Ascending aorta (tissue), 2 donors: ENCODE results near the gene MUSTN1. TPM values are rescaled to one million over a fixed set of nuclear protein-coding genes. Genes with fewer than 3 reads are reported as not detected.

ENCODE experiments used
- DNase-seq, 2 donors: peaks; one replicate each; pipeline ENCODE4 v3.0.0-alpha.2; 2019; ENCODE audit warnings: low spot score in 2 of 2
- H3K27ac ChIP-seq, 2 donors: fragments of 200-600 bp; sonication (generic); one replicate each; pipeline ENCODE4 v1.5.1; 2016 to 2017; ENCODE audit warnings: mild to moderate bottlenecking in 1 of 2
- H3K27me3 ChIP-seq: fragments of 200-600 bp; sonication (generic); one replicate; pipeline ENCODE4 v1.5.1; 2017
- H3K36me3 ChIP-seq, 2 donors: fragments of 200-600 bp; sonication (generic); one replicate each; pipeline ENCODE4 v1.5.1; 2016
- H3K4me1 ChIP-seq, 2 donors: fragments of 200-600 bp; sonication (generic); one replicate each; pipeline ENCODE4 v1.5.1; 2016 to 2017; ENCODE audit warnings: mild to moderate bottlenecking in 1 of 2
- H3K4me3 ChIP-seq, 2 donors: fragments of 200-600 bp; sonication (generic); one replicate each; pipeline ENCODE4 v1.5.1; 2016 to 2017; ENCODE audit warnings: mild to moderate bottlenecking in 1 of 2
- H3K9me3 ChIP-seq, 2 donors: fragments of 200-600 bp; sonication (generic); one replicate each; pipeline ENCODE4 v1.5.1; 2016
- intact Hi-C: fragments of 100-400 bp; cut with DNase I; formaldehyde crosslinking; loops from one replicate; pipeline ENCODE4 v1.15.1; 2023
- total RNA-seq: library from RNA; depleted of rRNA; stranded (reverse); fragments of >200 nt; gene quantifications from one replicate; pipeline ENCODE4 v1.1.0, GENCODE V29; 2016
- TF ChIP-seq, protein P1 (sequence below), 3 experiments: fragments of 200-600 bp in 2 of 3; fragments of 450-650 bp in 1 of 3; sonication (generic) in 2 of 3; IDR thresholded peaks; one replicate each; pipeline ENCODE4 v1.5.1; 2016 to 2019; ENCODE audit warnings: antibody characterized with exemption in 3 of 3, mild to moderate bottlenecking in 1 of 3, moderate library complexity in 1 of 3

Gene MUSTN1
- total RNA-seq, 1 donor from 2014 or later: 132 TPM

DNA sequence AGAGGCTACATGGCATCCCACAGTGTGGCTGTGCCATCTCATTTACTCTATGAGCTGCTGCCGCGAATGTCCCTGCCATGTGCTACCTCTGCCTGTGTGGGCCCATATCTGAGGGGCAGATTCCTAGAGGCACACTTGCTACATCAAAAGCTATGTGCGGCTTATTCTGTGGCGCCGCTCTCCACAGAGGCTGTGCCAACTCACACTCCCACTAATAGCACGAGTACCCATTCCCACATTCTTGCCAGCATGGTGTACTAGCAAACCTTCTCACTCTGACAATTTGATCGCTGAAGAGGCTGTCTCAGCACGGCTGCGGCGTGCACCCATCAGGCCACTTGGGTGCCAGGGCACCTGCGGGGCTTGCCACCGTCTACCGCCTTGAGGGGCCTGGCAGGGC is 31.2 kb upstream of the MUSTN1 start:
- H3K4me3 ChIP-seq: no peak overlapping the region
- no peaks in the 10 kb centered on the region for H3K27me3 ChIP-seq
- intact Hi-C loops: no loop called here
- no peaks in the 10 kb centered on the region for H3K36me3 ChIP-seq
- H3K4me1 ChIP-seq: no peaks in the 10 kb centered on the region
- H3K27ac ChIP-seq: no peak overlapping the region
- TF ChIP-seq, protein P1, sequence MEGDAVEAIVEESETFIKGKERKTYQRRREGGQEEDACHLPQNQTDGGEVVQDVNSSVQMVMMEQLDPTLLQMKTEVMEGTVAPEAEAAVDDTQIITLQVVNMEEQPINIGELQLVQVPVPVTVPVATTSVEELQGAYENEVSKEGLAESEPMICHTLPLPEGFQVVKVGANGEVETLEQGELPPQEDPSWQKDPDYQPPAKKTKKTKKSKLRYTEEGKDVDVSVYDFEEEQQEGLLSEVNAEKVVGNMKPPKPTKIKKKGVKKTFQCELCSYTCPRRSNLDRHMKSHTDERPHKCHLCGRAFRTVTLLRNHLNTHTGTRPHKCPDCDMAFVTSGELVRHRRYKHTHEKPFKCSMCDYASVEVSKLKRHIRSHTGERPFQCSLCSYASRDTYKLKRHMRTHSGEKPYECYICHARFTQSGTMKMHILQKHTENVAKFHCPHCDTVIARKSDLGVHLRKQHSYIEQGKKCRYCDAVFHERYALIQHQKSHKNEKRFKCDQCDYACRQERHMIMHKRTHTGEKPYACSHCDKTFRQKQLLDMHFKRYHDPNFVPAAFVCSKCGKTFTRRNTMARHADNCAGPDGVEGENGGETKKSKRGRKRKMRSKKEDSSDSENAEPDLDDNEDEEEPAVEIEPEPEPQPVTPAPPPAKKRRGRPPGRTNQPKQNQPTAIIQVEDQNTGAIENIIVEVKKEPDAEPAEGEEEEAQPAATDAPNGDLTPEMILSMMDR (IDR thresholded peaks at IDR 0.05): no peak
- no peaks in the 10 kb centered on the region for H3K9me3 ChIP-seq
- DNase-seq: no peak

DNA sequence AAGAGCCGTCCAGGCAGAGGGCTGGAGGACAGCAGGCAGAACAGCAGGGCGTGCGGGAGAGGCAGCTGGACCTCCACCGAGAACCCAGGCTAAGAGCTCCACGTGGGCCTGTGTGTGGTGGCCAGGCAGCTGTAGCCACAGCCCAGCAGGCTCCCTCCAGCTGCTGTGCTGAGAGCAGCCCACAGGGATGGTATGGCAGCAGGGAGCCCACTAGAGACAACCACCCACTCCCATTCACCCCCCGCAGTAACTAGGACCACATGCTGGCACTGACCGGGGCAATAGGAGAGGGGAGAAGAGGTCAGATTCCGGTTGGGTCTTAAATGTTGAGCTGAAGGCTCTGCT is 25.6 kb upstream of the MUSTN1 start:
- Histone ChIP-seq H3K4me1 (no peaks in the 10 kb centered on the region), H3K27me3 (no peaks in the 10 kb centered on the region), H3K4me3 (no peak overlapping the region), H3K27ac (no peak overlapping the region), H3K36me3 (peaks cover 0 to 3% of the 10 kb centered on the region in 2 donors), H3K9me3 (no peaks in the 10 kb centered on the region)
- no peak for DNase-seq
- intact Hi-C loops: no loop called here
- TF ChIP-seq, protein P1 (IDR thresholded peaks at IDR 0.05): no peak

DNA sequence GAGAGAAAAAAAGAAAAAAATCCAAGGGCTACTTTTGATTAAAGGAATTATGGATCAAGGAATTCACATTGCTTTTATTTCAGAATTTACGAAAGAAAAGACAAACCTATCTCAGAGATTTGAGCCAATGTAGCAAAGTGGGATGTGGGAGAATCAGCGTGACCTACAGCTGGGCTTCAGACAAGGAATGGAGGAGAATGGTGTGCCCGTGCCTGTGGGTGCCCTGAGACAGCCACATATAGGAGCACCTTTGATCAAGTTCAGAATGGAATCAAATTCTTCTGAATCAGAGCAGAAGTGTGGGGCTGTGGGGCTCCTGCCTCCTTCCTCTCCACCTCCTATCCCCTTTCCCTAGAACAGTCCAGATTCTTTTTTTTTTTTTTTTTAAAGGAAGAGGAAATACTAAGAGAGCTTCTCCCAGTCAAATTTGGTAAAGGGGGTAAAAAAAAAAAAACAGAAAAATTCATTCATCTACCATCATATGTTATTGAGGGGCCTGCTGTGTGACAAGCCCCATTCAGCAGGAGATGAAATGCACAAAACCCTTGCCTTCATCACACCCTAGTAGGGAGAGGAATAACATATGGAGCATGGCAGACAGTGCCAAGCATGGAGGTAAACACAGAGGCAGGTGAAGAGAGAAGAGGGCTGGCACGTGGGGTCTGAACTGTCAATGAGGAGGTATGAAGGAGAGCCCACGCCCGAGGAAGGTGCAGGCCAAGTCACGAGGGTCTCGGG is 25.0 kb upstream of the MUSTN1 start:
- H3K9me3 ChIP-seq: no peaks in the 10 kb centered on the region
- H3K36me3 ChIP-seq: peaks cover 2 to 3% of the 10 kb centered on the region in 2 donors
- TF ChIP-seq, protein P1 (IDR thresholded peaks at IDR 0.05): no peak
- H3K4me3 ChIP-seq: no peak overlapping the region
- H3K27me3 ChIP-seq: no peaks in the 10 kb centered on the region
- no peak for DNase-seq
- no peaks in the 10 kb centered on the region for H3K4me1 ChIP-seq
- H3K27ac ChIP-seq: no peak overlapping the region
- intact Hi-C loops: no loop called here

DNA sequence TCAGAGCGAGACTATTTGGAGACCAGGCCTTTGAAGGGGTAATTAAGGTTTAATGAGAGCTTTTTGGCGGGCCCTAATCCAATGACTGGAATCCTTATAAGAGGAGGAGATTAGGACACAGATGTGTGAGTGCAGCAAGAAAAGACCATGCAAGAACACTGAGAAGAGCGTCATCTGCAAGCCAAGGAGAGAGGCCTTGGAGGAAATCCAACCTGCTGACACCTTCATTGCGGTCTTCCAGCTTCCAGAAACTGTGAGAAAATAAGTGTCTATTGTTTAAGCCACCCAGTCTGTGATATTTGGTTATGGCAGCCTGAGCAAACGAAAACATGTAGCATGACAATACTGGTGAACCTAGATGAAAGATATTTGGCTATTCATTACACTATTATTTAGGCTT is 23.0 kb upstream of the MUSTN1 start:
- no peak for DNase-seq
- Histone ChIP-seq H3K9me3 (no peaks in the 10 kb centered on the region), H3K27ac (no peak overlapping the region), H3K36me3 (peaks cover 6 to 12% of the 10 kb centered on the region in 2 donors), H3K4me1 (no peaks in the 10 kb centered on the region), H3K27me3 (no peaks in the 10 kb centered on the region), H3K4me3 (no peak overlapping the region)
- TF ChIP-seq, protein P1 (IDR thresholded peaks at IDR 0.05): no peak
- intact Hi-C loops: no loop called here

DNA sequence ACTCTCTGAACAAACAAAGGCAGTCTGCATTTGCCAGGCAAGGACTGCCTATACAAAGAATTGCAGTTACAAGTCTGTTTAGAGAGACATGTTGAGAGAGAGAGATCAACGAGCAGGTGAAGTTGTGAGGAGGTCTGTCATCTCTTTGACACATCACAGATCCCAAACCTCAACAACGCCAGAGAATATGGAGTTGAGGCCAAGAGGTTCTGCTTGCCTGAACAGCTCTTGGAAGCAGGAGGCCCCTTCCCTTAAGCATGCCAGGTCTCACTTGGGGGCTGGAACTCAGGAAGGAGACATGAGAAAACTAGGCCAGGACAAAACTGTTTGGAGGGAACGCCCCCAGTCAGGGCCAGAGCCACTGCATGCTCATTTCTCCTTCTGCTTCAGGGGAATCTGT is 22.3 kb upstream of the MUSTN1 start:
- intact Hi-C loops: no loop called here
- Histone ChIP-seq H3K27ac (no peak overlapping the region), H3K4me3 (no peak overlapping the region), H3K36me3 (peaks cover 8 to 19% of the 10 kb centered on the region in 2 donors), H3K27me3 (no peaks in the 10 kb centered on the region), H3K4me1 (no peaks in the 10 kb centered on the region), H3K9me3 (no peaks in the 10 kb centered on the region)
- DNase-seq: no peak
- TF ChIP-seq, protein P1 (IDR thresholded peaks at IDR 0.05): no peak

DNA sequence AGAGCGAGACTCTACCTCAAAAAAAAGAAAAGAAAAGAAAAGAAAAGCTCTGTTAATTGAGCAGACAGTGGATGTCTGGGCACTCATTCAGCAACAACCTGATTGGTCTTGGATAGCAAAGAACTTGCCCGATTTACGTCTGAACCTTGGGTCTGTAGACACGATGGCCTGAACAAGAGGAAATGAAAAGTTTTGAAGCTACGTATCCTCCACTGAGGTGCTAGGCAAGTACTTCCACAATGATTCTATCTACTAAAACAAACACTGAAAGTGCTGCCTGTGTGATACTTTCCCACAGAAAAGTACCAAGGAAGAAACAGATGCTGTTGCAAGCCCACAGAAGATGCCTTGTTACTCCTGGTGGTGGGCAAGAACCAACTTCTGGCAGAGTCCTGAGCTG is 21.8 kb upstream of the MUSTN1 start:
- Histone ChIP-seq H3K27ac (no peak overlapping the region), H3K4me1 (no peaks in the 10 kb centered on the region), H3K27me3 (no peaks in the 10 kb centered on the region), H3K9me3 (no peaks in the 10 kb centered on the region), H3K4me3 (no peak overlapping the region), H3K36me3 (peaks cover 12 to 23% of the 10 kb centered on the region in 2 donors)
- intact Hi-C loops: no loop called here
- no peak for DNase-seq
- TF ChIP-seq, protein P1 (IDR thresholded peaks at IDR 0.05): no peak
